GM21515 (cell line): ENCODE results near the gene PSME4.
A peak's percentile ranks its signal among the peaks of the same experiment; 100 is the strongest.
"Not testable (repeated sequence)": the region's sequence is repeated elsewhere in the genome, so short reads cannot be mapped to it uniquely, and the experiment has no call there.

Experiments used
- ATAC-seq: cut with Tn5 transposase; IDR thresholded peaks from one replicate; pipeline ENCODE4 v1.9.1; 2021; ENCODE audit not compliant: unreplicated experiment

PSME4 gene

GRCh38 chr2:53964987-53965687 lies 5.7 kb downstream of the PSME4 start:
- no peak for ATAC-seq

DNA sequence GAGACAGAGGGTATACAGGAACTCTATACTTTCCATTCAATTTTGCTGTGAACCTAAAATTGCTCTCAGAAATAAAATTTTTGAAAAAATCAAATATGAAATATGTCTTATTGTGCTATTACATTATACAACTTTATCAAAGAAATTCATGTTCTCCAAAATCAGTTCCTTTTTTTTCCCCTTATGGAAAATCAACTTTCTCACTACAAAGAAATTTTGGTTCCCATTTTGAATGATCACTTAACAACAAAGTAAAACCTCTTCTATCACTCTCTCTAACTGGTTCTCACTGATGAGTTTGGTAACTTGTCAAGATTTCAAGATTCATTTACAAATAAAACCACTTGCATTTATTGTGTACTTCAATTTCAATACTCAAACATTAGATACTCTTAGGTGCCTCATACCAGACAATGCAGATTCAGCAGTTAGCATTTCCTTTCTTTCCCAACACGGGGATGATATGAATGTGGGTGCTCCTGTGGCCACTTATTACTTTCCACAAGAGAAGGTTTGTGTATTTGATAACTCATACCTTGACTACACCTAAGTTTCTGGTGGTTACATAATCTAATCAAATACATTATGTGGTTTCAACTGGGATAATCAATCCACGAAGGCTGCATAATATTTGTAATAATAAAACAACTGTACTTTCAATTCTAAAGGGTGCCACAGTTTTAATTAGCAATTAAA lies 6.4 kb downstream of the PSME4 start:
- no peak for ATAC-seq

- ATAC-seq = not testable (repeated sequence)
Measured at GRCh38 chr2:53961478-53962216, 9.1 kb downstream of the PSME4 start.

DNA sequence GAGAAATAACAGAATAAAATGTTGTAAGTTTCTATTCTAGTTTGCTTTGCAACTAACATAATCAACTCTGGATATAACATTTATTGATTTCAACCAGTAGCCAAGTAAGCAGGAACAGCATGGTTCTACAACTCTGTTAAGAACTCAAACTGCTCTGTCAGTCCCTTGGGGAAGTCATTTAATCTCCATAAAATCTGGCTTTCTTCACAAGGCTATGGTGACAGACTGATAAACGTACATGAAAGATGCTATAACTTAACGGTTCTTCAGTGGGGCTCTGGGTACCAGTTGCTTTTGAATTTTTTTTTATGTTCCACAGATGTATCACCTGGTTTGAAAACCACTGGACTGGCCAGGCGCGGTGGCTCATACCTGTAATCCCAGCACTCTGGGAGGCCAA lies 10.3 kb downstream of the PSME4 start:
- ATAC-seq = no peak

GRCh38 chr2:53958443-53958842 lies 12.3 kb downstream of the PSME4 start:
- ATAC-seq = no peak

DNA sequence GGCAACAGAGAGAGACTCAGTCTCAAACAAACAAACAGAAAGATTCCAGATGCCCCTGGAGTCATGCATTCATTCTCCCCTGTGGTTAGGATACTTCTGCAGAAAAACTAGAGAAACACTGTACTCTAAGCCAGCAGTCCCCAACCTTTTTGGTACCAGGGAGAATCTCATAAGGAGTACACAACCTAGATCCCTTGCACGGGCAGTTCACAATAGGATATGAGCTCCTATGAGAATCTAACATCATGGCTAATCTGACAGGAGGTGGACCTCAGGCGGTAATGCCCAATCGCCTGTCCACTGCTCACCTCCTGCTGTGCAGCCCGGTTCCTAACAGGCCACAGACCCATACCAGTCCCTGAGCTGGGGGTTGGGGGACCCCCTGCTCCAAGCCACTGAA lies 18.3 kb downstream of the PSME4 start:
- no peak for ATAC-seq

DNA sequence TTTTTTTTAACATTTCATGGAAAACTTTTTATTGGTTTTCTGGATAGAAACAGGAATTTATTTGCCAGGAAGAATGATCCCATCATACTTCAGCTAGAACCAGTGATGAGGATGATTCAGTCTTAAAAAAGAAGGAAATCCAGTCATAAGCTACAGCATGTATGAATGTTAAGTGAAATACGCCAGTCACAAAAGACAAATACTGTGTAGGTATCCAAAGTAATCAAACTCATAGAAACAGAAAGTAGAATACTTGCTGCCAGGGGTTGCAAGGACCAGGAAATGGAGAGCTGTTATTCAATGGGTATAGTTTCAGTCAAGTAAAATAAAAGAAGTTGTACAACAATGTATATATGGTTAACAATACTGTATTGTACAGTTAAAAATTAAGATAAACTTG lies 21.3 kb downstream of the PSME4 start:
- ATAC-seq = no peak

- no peak for ATAC-seq
Measured at GRCh38 chr2:53945538-53945937, 25.3 kb downstream of the PSME4 start.

DNA sequence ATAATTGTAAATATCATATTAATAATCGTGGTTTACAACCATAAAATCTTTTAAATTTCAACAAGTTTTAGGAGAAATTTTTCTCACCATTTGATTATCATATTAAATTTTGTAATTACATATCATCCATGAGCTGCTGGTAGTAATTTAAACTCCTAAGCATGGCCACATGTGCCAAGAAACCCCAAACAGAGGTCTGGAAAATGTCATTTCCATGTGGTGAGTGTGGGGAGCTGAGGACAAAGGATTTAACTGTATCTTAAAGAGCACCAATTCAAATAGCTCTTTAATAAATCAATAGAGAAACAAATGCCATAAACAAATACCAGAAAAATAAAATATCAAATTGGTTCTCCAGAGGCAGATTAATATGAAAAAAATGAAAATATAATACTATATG lies 26.3 kb downstream of the PSME4 start:
- no peak for ATAC-seq

- ATAC-seq = no peak
Measured at GRCh38 chr2:53942280-53942679, 28.5 kb downstream of the PSME4 start.

DNA sequence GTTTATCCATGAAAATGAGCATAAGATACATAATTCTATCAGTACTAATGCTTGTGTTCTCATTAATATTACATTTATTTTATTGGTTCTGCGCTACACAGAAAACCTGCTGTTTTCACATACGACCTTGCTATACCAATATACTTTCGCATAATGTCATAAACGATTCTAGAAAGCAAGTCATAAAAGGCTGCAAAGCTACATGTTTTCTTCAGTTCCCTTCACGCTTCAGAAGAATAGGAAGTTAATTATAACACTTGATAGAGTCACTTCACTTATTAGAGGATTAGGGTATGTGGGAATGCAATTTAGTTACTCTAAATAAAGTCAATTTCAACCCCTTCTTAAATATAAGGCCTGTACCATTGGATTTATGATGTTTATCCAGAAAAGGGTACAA lies 29.0 kb downstream of the PSME4 start:
- peak; percentile 61 for ATAC-seq

- no peak for ATAC-seq
Measured at GRCh38 chr2:53939656-53940055, 31.1 kb downstream of the PSME4 start.

- ATAC-seq = no peak
Measured at GRCh38 chr2:53938904-53939303, 31.9 kb downstream of the PSME4 start.

- no peak for ATAC-seq
Measured at GRCh38 chr2:53933329-53933728, 37.5 kb downstream of the PSME4 start.

DNA sequence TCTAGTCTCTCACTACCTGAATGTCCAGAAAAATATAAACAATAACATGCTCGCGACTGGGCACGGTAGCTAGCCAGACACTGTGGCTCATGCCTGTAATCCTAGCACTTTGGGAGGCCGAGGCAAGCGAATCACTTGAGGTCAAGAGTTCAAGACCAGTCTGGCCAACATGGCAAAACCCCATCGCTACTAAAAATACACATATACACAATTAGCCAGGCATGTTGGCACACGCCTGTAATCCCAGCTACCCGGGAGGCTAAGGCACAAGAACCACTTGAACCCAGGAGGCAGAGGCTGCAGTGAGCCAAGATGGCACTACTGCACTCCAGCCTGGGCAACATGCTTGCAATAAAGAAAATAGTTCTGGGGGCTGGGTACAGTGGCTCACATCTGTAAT lies 44.5 kb downstream of the PSME4 start:
- not testable (repeated sequence) for ATAC-seq

- ATAC-seq = peak; percentile 70
Measured at GRCh38 chr2:53913721-53914120, 57.1 kb downstream of the PSME4 start.

DNA sequence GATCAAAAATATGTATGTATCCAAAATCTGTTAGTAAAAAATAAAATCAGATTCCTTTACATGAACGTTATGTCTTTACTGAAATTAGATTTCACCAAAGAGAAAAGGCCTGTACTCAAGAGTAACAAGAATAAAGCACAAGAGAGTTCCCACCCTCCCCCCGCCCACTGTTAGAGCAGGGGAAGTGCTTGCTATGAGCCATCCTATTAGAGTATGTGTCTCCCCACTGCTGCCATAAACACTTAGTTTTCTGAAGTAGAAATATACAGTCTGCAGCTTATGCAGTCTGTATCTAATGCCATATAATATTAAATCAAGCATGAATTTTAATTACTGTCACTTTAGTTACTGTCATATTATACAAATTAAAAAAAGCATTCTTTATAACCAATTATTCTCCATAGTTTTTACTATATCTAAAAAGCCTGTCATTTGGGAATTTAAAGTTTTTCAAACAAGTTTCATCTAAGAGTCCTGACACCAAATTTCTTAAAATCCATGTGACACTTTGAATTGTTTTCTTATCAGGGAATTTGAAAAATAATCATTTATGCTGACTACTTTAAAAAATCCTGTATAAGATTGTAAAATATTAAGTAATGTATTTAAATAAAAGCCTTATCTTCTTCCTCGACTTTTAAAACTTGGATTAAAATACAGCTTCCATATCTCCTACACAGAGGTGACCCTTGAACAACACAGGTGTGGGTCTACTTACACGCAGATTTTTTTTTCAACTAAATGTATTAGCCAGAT lies 59.2 kb downstream of the PSME4 start:
- no peak for ATAC-seq

DNA sequence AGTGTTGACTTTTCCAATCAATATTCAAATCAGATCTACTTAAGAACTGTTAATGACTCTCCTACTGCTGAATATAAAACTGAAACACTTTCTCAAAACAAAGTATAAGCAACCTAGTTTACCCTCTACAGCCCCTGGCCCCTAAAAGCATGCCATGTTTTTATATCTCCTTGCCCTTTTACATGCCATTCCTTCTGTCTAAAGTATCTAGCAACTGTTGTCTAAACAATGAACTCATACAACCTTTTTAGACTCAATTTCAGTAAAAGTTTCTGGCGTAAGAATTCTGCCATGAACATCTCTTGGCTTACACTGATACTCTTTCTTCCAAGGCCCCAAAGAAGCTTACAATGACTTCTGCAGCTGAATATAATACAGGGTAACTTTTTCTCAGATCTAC lies 63.2 kb downstream of the PSME4 start:
- no peak for ATAC-seq

- no peak for ATAC-seq
Measured at GRCh38 chr2:53905396-53905795, 65.4 kb downstream of the PSME4 start.

- ATAC-seq = no peak
Measured at GRCh38 chr2:53903011-53903410, 67.8 kb downstream of the PSME4 start.

- ATAC-seq = no peak
Measured at GRCh38 chr2:53901192-53901591, 69.6 kb downstream of the PSME4 start.
